Stimulated activated memory B cell treated with anti-CD40 and anti-IgM and Interleukin-4, amounts not matched to agents 10 μg/mL and 1 μg/mL and 100 μg/mL, for 72 hours (primary cell): ENCODE measurements around the gene DUSP2.

Source experiments
- ATAC-seq: fragments of 150-1000 bp; cut with Tn5 transposase; 2 replicates; pipeline ENCODE4 v1.10.0; 2021
- H3K27ac Mint-ChIP-seq: one replicate; pipeline ENCODE4 v1.8.0; 2022; ENCODE audit warnings: mild to moderate bottlenecking, mixed read lengths
- H3K27me3 Mint-ChIP-seq: one replicate; pipeline ENCODE4 v1.8.0; 2022; ENCODE audit warnings: mixed read lengths
- H3K36me3 Mint-ChIP-seq: one replicate; pipeline ENCODE4 v1.8.0; 2022; ENCODE audit warnings: mixed read lengths
- H3K4me1 Mint-ChIP-seq: one replicate; pipeline ENCODE4 v1.8.0; 2022; ENCODE audit warnings: mixed read lengths
- H3K4me3 Mint-ChIP-seq: one replicate; pipeline ENCODE4 v1.8.0; 2022; ENCODE audit warnings: mild to moderate bottlenecking, moderate library complexity, mixed read lengths
- H3K9me3 Mint-ChIP-seq: one replicate; pipeline ENCODE4 v1.8.0; 2022; ENCODE audit warnings: mixed read lengths

The DUSP2 gene, protein sequence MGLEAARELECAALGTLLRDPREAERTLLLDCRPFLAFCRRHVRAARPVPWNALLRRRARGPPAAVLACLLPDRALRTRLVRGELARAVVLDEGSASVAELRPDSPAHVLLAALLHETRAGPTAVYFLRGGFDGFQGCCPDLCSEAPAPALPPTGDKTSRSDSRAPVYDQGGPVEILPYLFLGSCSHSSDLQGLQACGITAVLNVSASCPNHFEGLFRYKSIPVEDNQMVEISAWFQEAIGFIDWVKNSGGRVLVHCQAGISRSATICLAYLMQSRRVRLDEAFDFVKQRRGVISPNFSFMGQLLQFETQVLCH

DNA sequence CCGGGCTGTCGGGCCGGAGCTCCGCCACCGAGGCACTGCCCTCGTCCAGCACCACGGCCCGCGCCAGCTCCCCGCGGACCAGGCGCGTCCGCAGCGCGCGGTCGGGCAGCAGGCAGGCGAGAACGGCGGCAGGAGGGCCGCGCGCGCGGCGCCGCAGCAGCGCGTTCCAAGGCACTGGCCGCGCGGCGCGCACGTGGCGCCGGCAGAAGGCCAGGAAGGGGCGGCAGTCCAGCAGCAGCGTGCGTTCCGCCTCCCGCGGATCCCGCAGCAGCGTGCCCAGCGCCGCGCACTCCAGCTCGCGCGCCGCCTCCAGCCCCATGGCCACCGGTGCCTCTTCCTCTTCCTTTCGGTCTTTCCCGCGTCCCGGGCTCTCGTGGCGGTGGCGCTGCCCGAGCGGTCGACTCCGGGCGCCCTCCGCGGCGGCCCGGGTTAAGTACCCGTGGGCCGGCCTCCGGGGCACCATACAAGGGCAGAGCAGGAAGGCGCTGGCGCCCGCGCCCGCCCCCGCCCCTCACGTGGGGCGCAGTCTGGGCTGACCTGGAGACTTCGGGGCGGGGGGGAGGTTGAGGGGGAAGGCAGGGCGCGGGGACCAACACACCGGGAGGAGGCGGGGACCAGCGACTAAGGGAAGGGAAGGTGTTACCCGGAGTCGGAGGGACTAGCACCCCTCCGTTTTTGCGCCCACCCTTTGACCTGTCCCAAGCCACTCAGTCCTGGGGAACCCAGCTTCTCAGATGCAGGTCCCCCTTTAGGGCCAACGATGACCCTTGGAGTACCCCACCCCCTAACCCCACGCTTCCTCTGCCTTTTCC, at the start of gene DUSP2:
TSS of gene DUSP2 (minus strand) at position 405 of the 812 bp plus-strand sequence. CDS start at position 319, 86 bp downstream.
- Mint-ChIP-seq H3K36me3 (peaks cover 27% of the 10 kb centered on the region), H3K27ac (peak within 1 kb of the TSS; percentile 96), H3K27me3 (no peaks in the 10 kb centered on the region), H3K4me3 (peak within 1 kb of the TSS; percentile 93), H3K9me3 (no peaks in the 10 kb centered on the region), H3K4me1 (peaks cover 77% of the 10 kb centered on the region)
- ATAC-seq, result peak; percentile 81

DNA sequence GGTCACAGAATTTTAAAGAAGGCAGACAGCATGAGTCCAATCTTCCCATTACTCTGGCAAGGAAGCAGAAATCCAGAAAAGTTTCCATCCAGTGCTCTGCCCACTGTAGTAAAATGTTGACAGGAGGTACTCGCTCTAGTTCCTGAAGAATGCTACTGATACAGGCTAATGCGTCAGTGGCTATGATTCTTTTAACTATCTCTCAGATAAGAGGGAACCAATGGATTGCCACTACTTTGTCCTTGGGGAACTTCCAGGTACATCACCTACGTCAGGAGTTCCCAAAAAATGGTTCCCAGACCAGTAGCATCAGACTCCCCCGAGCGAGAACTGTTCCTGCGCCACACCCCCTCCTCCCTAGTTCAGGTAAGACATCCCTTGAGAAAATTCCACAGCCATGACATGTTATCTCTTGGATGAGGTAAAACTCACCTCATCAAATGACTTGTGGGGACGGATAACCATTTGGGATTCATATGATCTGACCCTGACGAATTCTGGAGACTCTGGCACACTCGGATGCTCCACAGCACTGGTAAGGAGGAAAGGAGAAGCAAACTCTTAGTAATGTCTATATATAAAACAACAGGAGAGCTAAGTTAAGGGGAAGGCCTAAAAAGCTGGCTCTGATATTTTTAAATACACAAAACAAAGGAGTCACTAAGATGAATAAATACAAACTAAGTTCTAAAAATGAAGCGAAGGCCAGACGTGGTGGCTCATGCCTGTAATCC, 46.9 kb upstream of the DUSP2 start:
- H3K27me3 Mint-ChIP-seq, result no peaks in the 10 kb centered on the region
- peak overlapping the region; percentile 26 for H3K27ac Mint-ChIP-seq
- no peak for ATAC-seq
- H3K9me3 Mint-ChIP-seq, result no peaks in the 10 kb centered on the region
- no peak overlapping the region for H3K4me3 Mint-ChIP-seq
- peaks cover 21% of the 10 kb centered on the region for H3K4me1 Mint-ChIP-seq
- peaks cover 47% of the 10 kb centered on the region for H3K36me3 Mint-ChIP-seq

DNA sequence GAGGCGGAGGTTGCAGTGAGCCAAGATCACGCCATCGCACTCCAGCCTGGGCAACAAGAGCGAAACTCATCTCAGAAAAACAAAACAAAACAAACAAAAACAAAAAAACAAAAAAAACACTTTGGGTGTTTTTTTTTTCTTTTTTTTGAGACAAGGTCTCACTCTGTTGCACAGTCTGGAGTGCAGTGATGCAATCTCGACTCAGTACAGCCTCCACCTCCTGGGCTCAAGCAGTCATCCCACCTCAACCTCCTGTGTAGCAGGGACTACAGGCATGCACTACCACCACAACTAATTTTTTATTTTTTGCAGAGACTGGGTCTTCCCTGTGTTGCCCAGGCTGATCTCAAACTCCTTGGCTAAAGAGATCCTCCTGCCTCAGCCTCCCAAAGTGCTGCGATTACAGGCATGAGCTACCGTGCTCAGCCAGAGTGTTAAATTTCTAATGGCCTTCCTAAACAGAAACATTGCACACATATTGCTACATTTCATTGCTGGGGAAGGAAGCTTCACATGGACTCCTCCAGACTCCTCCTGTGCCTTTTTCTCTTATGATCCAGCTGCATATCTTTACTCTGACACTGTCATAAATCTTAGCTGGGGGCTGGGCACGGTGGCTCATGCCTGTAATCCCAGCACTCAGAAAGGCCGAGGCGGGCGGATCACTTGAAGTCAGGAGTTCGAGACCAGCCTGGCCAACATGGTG, 43.7 kb upstream of the DUSP2 start:
- Mint-ChIP-seq H3K27ac (no peak overlapping the region), H3K36me3 (peaks cover 55% of the 10 kb centered on the region), H3K4me1 (peaks cover 7% of the 10 kb centered on the region), H3K4me3 (no peak overlapping the region), H3K9me3 (no peaks in the 10 kb centered on the region), H3K27me3 (no peaks in the 10 kb centered on the region)
- no peak for ATAC-seq

DNA sequence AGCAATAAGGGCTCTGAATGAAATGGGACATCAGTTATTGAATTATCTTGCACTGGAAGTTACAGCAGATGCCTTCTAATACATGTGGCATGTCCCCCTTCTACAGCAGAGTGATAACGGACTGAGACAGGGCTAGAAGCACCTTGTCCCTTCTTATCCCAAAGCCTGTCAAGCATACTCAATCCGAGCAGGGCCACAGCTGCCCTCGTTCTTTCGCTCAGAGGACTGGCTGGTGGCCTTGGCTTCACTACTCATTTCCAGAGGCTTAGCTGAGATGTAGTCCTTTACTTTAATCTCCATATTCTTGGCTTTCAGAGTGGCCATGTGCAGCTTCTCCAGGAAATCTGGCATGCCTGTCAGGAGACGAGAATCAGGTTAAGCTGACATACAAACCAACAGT, 41.3 kb upstream of the DUSP2 start:
- no peaks in the 10 kb centered on the region for H3K27me3 Mint-ChIP-seq
- no peak for ATAC-seq
- H3K4me3 Mint-ChIP-seq, result no peak overlapping the region
- H3K4me1 Mint-ChIP-seq, result peaks cover 12% of the 10 kb centered on the region
- peaks cover 42% of the 10 kb centered on the region for H3K36me3 Mint-ChIP-seq
- H3K9me3 Mint-ChIP-seq, result no peaks in the 10 kb centered on the region
- H3K27ac Mint-ChIP-seq, result no peak overlapping the region

DNA sequence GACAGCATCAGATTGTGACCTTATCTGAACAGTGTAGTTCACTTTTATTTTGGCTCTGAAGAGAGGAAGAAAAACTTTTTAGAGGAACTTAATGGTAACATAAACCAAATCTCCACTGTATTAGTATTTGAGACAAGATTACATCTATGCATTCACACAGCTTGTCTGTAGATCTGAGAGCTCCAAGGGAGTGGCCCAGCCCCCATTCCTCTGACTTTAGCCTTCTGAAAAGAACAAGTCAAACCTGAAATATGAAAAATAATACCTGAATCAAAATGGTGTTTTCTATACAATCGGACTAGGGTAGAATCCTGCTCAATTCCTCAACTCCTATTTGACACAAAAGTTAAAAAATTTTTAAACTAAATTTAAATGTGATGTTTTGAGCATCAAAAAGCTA, 40.3 kb upstream of the DUSP2 start:
- Mint-ChIP-seq H3K4me1 (peaks cover 7% of the 10 kb centered on the region), H3K27me3 (no peaks in the 10 kb centered on the region), H3K27ac (peak overlapping the region; percentile 16), H3K9me3 (no peaks in the 10 kb centered on the region), H3K4me3 (no peak overlapping the region), H3K36me3 (peaks cover 36% of the 10 kb centered on the region)
- no peak for ATAC-seq

DNA sequence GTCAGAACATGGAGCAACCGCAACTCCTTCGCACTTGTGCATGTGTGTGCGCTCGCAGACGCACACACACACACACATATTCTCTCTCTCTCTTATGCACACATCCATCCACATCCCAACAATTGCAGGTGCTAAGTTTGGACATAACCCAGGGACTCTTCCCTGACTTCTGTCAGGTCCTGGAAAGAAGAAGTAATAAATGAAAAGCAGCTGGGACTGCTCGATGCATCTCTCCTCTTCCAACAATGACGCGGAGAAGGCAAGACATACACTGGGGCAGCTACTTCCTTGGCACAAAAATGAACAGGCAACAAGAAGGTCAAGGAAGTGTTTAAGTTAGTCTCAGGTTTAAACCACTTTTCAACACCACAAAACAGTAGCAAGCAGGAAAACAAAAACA, 39.7 kb upstream of the DUSP2 start:
- no peak for ATAC-seq
- Mint-ChIP-seq H3K27me3 (no peaks in the 10 kb centered on the region), H3K9me3 (no peaks in the 10 kb centered on the region), H3K4me1 (peaks cover 7% of the 10 kb centered on the region), H3K36me3 (peaks cover 36% of the 10 kb centered on the region), H3K4me3 (no peak overlapping the region), H3K27ac (peak overlapping the region; percentile 16)

DNA sequence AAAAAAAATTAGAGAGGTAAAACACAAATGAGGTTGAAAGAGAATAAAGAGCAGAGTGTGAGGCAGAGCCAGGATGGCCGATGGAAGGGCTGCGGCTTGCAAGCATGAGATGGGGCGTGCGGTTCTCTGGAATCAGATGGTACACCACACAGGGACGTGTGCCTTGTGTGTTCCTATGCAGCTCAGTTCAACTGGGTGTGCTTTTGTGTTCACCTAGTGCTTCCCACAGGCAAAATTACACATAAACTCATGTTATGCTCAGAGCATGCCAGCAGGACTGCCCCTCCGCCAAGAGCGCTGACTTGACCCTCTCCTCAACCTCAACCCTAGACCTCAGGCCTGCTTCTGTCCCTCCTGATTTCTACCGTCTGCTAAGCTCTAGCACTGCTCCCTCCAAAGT, 38.9 kb upstream of the DUSP2 start:
- Mint-ChIP-seq H3K9me3 (no peaks in the 10 kb centered on the region), H3K36me3 (peaks cover 33% of the 10 kb centered on the region), H3K27ac (no peak overlapping the region), H3K27me3 (no peaks in the 10 kb centered on the region), H3K4me1 (peaks cover 7% of the 10 kb centered on the region), H3K4me3 (no peak overlapping the region)
- ATAC-seq, result no peak

DNA sequence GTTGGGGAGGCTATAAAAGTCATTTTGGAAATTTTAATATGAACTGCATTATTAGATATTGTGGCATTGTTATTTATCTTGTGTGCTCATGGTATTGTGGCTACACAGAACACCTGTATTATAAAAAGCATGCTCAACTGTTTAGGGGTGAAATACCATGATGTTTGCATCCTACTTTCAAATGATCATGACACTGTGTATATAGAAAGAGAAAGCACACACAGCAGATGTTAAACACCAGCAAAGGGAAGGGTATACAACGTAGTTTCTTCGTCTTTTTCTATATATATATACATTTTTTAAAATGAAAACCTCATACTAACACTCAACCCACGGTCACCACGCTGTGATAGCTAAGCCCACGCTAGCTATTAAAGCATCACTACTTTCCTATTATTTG, 36.3 kb upstream of the DUSP2 start:
- Mint-ChIP-seq H3K27me3 (no peaks in the 10 kb centered on the region), H3K27ac (no peak overlapping the region), H3K9me3 (no peaks in the 10 kb centered on the region), H3K36me3 (peaks cover 31% of the 10 kb centered on the region), H3K4me1 (peaks cover 7% of the 10 kb centered on the region), H3K4me3 (no peak overlapping the region)
- ATAC-seq, result no peak

DNA sequence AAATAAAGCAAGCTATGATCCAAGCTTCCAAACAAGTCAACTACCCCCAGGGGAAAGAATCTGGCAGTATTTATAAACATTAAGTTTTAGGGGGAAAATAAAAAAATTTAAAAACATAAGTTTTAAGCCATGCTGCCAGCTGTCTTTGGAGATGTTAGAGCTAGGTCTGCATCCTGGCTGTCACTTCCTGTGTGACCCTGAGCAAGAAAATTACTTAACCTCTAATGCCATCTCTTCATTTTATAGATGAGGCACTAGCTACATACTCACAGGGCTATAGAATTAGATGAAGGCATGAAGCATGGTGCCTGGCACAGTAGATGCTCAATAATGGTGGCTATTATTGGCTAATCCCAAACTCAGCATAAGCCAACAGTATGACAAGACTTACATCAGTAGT, 35.3 kb upstream of the DUSP2 start:
- H3K4me1 Mint-ChIP-seq, result peaks cover 7% of the 10 kb centered on the region
- no peak for ATAC-seq
- H3K36me3 Mint-ChIP-seq, result peaks cover 24% of the 10 kb centered on the region
- H3K27me3 Mint-ChIP-seq, result no peaks in the 10 kb centered on the region
- H3K27ac Mint-ChIP-seq, result no peak overlapping the region
- no peak overlapping the region for H3K4me3 Mint-ChIP-seq
- no peaks in the 10 kb centered on the region for H3K9me3 Mint-ChIP-seq

DNA sequence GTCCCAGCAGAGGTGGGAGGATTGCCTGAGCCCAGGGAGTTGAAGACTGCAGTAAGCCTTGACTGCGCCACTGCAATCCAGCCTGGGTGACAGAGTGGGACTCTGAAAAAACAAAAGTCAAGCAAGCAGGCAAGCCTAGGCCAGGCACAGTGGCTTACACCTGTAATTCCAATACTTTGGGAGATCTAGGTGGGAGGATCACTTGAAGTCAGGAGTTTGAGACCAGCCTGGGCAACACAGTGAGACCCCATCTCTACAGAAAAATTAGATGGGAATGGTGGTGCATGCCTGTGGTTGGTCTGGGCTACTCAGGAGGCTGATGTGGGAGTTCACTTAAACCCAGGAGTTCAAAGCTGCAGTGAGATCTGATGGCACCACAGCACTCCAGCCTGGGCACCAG, 34.8 kb upstream of the DUSP2 start:
- peaks cover 7% of the 10 kb centered on the region for H3K4me1 Mint-ChIP-seq
- no peak for ATAC-seq
- H3K27me3 Mint-ChIP-seq, result no peaks in the 10 kb centered on the region
- peaks cover 19% of the 10 kb centered on the region for H3K36me3 Mint-ChIP-seq
- no peaks in the 10 kb centered on the region for H3K9me3 Mint-ChIP-seq
- H3K27ac Mint-ChIP-seq, result no peak overlapping the region
- H3K4me3 Mint-ChIP-seq, result no peak overlapping the region

DNA sequence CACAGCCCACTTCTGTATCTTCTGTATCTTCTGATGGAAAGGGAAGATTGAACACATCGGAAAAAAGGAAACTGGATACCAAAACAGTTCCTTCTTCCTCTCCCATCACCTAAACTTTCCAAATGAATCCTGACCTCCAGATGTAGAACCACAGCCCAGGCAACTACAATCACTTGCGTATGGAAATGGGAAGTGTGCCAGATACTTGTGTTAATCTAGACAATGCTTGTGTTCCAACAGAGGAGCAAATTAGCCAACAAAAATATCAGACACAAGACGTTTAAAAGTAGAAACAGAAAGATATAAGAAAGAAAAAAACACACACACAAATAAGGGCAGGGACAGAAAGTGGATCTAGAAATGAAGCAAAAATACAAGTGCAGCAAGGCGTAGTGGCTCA, 31.4 kb upstream of the DUSP2 start:
- Mint-ChIP-seq H3K9me3 (no peaks in the 10 kb centered on the region), H3K4me3 (no peak overlapping the region), H3K36me3 (no peaks in the 10 kb centered on the region), H3K27ac (no peak overlapping the region), H3K27me3 (no peaks in the 10 kb centered on the region), H3K4me1 (peaks cover 22% of the 10 kb centered on the region)
- no peak for ATAC-seq

DNA sequence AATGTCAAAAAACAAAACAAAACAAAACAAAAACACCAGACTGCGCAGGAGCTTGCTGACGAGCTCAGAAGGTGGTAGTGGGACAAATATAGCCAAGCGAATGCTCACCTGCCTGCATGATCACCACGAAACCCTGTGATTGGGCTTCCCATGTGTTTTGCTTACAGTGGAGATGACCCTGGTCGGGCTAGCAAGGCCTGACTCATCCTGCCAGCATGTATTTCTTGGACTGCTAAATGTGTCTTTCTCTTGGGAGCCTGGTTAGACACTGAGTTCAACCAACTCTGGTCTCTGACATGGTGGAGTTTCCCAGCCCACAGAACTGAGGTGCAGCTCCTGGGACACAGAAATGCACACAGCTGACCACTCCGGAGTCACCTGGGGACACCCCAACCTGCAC, 30.7 kb upstream of the DUSP2 start:
- Mint-ChIP-seq H3K36me3 (no peaks in the 10 kb centered on the region), H3K27me3 (no peaks in the 10 kb centered on the region), H3K27ac (no peak overlapping the region), H3K4me3 (no peak overlapping the region), H3K4me1 (peaks cover 22% of the 10 kb centered on the region), H3K9me3 (no peaks in the 10 kb centered on the region)
- peak; percentile 36 for ATAC-seq

DNA sequence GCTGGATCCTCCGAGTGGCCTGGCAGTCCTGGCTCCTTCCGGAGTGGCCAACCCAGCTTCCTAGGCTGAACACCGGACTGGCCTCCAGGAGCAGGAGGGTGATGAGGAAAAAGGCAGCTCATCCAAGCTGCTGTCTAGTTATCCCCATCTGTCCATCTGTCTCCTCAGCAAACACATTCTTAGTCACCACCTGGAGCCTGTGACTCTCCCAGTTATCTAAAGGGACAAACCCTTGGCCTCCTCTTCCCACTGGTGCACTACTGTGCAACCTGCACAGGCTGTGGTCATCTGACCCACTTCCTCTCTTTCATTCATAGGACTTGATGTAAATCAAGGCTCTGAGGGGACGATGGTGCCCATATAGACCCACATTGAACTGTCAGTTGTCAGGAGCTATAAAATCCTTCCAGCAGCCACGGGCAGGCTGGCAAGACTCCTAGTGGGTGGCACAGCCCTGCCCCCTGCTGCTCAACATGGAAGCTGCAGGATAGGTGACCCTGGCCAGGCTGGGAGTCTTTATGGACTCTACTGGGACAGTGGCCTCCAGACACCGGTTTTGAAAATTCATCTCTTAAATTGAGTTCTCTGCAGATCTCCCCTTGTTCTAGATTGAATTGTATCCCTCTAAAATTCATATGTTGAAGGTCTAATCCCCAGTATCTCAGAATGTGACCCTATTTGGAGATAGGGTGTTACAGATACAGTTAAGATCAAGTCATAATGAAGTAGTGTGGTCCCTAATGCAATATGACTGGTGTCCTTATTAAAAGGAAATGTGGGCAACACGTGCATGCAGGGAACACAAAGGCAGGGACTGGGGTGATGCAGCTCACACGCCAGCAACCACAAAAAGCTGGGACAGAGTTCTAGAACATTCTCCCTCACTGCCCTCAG, 29.3 kb upstream of the DUSP2 start:
- H3K4me3 Mint-ChIP-seq, result peak overlapping the region; percentile 14
- no peaks in the 10 kb centered on the region for H3K36me3 Mint-ChIP-seq
- ATAC-seq, result peak; percentile 92
- H3K27ac Mint-ChIP-seq, result peak overlapping the region; percentile 46
- H3K27me3 Mint-ChIP-seq, result no peaks in the 10 kb centered on the region
- no peaks in the 10 kb centered on the region for H3K9me3 Mint-ChIP-seq
- peaks cover 22% of the 10 kb centered on the region for H3K4me1 Mint-ChIP-seq

DNA sequence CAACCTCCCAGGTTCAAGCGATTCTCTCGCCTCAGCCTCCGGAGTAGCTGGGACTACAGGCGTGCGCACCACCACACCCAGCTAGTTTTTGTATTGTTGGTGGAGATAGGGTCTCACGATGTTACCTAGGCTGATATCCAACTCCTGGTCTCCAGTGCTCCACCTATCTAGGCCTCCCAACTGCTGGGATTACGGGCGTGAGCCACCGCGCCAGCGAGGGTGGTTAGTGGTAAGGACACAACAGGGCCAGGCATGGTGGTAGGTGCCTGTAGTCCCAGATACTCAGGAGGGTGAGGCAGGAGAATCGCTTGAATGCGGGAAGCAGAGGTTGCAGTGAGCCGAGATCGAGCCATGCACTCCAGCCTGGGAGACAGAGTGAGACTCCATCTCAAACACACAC, 26.6 kb upstream of the DUSP2 start:
- H3K4me3 Mint-ChIP-seq, result no peak overlapping the region
- no peaks in the 10 kb centered on the region for H3K36me3 Mint-ChIP-seq
- H3K27ac Mint-ChIP-seq, result no peak overlapping the region
- H3K4me1 Mint-ChIP-seq, result peaks cover 28% of the 10 kb centered on the region
- no peak for ATAC-seq
- H3K27me3 Mint-ChIP-seq, result no peaks in the 10 kb centered on the region
- no peaks in the 10 kb centered on the region for H3K9me3 Mint-ChIP-seq
